ENCODE data around the gene DNAJC6.
"Not testable (repeated sequence)": the region's sequence is repeated elsewhere in the genome, so short reads cannot be mapped to it uniquely, and the experiment has no call there.

DNA sequence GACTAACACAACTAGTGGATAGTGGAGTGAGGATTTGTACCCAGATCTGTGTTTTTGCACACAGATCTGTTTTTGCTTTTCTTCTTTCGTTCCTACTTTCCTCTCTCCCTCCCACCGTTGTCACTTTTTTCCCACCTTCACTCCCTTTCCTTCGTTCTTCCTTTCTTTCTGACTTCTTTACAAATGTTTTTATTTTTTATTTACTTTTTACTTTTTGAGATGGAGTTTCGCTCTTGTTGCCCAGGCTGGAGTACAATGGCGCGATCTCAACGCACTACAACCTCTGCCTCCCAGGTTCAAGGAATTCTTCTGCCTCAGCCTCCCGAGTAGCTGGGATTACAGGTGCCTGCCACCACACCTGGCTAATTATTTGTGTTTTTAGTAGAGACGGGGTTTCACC, 17.5 kb upstream of the DNAJC6 start:
- not testable (repeated sequence) for TF ChIP-seq CTCF (IDR thresholded peaks at IDR 0.05; ENCODE audit: insufficient read depth, low read length, poor library complexity, severe bottlenecking); EZH2phosphoT487 (conservative IDR thresholded peaks at IDR 0.05; ENCODE audit: low read length)
